ENCODE data around the gene MUCL3.
"Not testable (repeated sequence)": the region's sequence is repeated elsewhere in the genome, so short reads cannot be mapped to it uniquely, and the experiment has no call there.

Gene MUCL3

DNA sequence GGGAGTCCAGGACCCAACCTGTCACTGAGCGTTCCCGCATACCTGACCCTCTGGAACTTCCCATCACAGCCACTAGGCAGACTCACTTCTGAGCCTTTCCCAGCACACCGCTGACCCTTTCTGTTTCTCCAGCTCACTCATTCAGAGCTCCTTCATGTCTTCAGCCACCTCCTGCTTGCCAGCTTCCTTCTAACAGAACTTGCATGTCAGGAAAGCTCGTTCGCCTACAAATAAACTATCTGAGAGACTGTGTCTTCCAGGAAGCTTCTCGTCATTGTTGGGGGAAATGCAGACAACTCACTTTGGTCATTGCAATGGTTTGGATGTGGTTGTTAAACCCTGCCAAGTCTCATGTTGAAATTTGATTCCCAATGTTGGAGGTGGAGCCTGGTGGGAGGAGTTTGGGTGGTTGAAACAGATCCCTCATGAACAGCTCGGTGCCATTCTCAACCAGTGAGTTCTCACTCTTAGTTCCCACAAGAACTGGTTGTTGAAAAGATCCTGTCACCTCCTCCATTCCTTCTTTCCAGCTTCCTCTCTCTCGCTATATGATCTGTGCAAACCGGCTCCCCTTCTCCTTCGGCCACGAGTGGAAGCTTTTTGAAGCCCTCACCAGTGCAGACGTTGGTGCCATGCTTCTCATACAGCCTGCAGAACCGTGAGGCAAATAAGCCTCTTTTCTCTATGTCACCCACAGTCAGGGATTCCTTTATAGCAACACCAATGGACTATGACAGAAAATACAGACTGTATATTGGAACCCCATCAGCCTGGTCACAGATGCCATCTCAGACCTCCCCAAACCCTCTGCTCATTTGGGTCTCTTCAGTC is 41.4 kb downstream of the MUCL3 start:
- peak; percentile 9 for DNase-seq

DNA sequence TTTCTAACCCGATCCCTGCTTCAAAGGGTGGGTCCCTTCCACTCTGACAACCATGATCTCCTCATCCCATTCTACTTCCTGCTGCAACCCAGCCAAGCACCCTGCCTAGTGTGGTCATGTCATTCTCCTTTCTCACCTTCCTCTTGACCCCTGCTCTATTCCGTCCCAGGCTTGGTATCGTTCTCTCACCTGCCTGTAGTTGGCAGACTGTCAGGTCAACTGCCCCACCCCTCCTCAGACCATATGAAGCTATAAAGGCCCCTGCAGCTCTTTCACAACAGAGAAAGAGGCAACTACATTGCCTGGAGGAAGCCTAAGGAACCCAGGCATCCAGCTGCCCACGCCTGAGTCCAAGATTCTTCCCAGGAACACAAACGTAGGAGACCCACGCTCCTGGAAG is 42.7 kb downstream of the MUCL3 start, which contains the start of gene MUC21:
TSS of gene MUC21 (plus strand) at position 280 of the 400 bp plus-strand sequence. CDS start 241 bp downstream, outside the sequence.
- no peak for DNase-seq

DNA sequence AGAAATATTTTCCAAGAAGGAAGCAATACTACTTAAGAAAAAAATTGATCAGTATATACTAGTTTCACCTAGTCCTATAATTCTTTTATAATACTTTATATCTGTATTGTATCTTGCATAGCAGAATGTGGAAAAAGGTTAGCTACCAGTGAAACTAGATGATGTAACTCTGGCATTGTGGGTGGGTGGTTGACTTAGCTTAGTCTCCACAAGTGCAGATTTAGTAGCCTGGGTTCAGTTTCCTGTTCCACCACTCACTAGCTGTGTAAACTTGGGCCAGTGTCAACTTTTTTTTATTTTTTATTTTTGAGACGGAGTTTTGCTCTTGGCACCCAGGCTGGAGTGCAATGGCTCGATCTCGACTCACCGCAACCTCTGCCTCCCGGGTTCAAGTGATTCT is 44.7 kb downstream of the MUCL3 start:
- DNase-seq: no peak

DNA sequence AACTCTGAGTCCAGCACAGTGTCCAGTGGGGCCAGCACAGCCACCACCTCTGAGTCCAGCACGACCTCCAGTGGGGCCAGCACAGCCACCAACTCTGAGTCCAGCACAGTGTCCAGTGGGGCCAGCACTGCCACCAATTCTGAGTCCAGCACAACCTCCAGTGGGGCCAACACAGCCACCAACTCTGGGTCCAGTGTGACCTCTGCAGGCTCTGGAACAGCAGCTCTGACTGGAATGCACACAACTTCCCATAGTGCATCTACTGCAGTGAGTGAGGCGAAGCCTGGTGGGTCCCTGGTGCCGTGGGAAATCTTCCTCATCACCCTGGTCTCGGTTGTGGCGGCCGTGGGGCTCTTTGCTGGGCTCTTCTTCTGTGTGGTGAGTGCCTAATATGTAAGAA is 46.5 kb downstream of the MUCL3 start:
- no peak for DNase-seq

DNA sequence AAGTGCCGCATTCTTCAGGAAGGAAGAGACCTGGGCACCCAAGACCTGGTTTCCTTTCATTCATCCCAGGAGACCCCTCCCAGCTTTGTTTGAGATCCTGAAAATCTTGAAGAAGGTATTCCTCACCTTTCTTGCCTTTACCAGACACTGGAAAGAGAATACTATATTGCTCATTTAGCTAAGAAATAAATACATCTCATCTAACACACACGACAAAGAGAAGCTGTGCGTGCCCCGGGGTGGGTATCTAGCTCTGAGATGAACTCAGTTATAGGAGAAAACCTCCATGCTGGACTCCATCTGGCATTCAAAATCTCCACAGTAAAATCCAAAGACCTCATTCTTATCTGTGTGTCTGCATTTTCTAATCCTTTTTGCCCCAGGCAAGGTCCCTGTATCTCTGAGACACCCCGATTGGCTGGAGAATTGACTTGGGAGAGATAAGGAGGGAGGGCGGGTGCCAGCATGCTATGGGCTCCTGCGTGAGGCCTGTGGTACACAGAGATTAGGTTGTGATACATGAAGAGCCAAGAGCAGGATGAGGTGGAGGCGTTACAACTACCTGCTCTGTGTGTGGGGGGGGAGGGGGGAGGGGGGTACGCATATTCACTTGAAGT is 47.5 kb downstream of the MUCL3 start:
- no peak for DNase-seq

DNA sequence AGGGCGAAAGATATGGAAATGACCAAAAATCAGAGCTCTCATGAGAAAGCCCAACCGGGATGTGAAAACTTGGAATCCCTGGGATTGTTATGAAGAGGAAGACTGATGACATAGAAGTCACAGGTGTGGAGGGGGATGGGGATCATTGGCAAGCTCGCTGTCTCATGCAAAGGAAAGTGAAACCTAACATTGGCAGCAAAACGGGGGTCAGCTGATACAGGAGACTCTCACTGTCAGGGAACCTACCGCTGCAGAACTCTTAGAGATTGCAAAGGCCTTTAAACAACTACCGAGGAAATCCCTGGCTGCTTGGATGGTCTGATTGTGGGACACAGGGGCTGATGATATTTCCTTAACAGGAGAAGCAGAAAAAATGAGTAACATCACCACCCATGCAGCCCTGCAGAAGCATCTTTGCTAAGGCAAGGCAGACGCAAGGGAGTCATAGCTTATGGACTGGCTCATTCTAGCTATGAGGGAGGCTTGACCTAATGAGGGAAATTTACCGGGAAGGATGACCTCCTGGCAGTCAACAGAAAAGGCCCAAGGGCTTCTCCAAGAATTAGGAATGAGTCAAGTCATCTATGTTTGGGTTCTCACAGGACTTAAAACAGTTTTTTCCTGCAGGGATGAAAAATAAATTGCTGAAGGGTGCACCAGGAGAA is 49.8 kb downstream of the MUCL3 start:
- no peak for DNase-seq

DNA sequence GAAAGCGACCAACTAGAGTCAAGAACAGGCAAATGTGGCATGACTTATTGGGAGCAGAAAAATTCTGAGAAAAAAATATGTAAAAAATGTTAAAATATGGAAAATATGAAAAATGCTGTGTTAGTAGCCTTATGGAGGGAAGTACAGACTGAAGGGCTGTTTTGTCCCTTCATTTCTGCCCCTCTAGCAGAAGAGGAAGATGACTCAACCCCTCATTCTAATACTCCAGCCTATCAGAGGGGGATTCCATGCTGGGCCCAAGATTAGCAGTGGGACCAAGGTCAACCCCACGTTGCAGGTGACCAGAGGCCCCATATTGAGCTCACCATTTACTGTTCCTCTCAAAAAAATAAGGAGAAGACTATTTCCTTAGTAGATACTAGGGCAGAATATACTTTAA is 51.1 kb downstream of the MUCL3 start:
- no peak for DNase-seq

DNA sequence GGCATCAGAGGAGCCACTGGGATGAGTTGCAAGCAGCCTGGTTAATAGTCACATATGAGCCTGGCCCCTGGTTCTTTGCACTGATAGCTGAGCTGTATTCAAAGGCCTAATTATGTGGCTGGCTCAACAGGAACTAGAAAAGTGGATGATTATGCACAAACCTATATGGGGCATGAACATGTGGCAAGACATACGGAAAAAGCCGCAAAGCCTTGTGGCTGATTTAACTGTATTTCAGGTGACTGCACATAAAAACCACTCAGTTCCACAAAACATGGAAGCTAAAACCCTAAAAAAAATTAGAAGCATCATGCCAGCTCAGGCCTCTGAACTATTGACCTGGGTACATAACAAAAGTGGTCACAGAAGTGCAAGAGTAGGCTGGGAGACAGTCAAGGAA is 56.5 kb downstream of the MUCL3 start:
- DNase-seq: no peak

DNA sequence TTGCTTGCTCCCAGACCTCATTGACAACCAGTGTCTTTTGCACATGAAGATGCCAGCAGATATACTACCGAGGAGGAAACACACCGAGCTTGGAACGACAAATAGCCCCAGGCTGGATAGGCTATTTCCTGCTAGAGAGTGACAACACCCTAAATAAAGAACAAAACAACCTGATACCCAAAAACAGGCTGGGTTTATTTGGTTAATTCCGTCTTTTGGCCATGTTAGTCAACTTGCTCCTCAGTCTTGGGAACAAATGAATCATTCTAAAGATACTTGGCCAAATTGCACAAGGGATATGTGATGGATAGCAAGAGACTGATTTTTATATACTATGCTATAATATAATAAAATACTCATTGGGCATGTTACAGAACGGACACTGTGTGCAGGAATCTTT is 58.0 kb downstream of the MUCL3 start:
- DNase-seq: no peak

DNA sequence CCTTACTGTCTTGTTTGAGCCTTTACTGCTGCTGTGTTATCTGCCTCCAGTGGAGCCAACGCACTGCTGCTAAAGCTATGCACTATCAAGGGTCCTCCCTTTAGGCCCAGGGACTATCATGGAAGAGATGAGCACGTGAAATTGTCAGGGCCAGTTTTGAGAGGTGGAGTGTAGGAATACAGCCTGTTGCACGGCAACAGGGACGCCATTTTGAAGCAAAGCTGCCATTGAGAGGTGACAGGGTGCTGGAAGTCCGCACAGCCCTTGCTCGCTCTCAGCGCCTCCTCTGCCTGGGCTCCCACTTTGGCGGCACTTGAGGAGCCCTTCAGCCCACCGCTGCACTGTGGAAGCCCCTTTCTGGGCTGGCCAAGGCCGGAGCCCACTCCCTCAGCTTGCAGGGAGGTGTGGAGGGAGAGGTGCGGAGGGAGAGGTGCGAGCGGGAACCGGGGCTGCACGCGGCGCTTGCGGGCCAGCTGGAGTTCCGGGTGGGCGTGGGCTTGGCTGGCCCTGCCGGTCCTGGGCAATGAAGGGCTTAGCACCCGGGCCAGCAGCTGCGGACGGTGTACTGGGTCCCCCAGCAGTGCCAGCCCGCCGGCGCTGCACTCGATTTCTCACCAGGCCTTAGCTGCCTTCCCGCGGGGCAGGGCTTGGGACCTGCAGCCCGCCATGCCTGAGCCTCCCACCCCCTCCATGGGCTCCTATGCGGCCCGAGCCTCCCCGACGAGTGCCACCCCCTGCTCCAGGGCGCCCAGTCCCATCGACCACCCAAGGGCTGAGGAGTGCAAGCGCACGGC is 59.5 kb downstream of the MUCL3 start:
- not testable (repeated sequence) for DNase-seq

DNA sequence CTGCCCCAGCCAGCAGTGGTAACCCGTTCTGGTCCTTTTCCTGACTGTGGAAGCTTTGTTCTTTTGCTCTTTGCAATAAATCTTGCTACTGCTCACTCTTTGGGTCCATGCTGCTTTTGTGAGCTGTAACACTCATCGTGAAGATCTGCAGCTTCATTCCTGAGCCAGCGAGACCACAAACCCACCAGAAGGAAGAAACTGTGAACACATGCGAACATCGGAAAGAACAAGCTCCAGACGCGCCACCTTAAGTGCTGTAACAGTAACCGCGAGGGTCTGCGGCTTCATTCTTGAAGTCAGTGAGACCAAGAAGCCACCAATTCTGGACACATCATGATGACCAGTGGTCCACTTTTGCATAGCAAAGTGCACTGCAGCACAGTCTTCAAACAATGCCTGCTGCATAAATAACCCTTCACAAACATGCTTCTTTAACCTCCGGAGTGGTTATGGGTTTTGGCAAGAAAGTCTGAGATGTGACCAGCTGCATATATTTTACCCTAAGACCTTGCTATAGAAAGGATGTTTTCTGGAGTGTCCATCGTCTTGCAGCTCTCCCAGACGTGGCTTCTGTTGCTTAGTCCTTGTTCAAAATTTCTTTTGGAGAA is 60.6 kb downstream of the MUCL3 start:
- no peak for DNase-seq

DNA sequence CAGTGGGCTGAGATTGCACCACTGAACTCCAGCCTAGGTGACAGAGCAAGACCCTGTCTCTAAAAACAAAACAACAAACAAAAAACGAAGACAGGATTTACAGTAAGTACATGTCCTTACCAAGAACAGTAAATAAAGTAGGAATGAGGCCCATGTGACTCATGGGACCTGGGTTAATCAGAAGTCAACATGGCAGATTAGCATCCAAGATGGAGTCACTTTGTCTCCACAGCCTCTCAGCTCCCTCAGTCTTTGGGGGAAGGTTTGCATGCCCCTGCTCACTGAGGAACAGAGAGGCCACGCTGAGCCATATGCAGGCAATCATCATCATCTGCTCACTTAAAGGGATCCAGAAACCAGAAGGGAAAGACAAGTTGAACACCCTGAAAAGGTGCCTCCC is 61.7 kb downstream of the MUCL3 start:
- DNase-seq: no peak
